IPS-18c (cell line): ENCODE results near the gene CDH13.

Experiments used
- H3K4me3 ChIP-seq: 2 replicates; pipeline ENCODE4 v1.7.0; 2013; ENCODE audit warnings: low read depth, mild to moderate bottlenecking, low read length, moderate library complexity; ENCODE audit not compliant: insufficient read depth
- H3K9me3 ChIP-seq: one replicate; pipeline ENCODE4 v1.6.1; 2013; ENCODE audit warnings: mild to moderate bottlenecking, low read length, moderate library complexity; ENCODE audit not compliant: control insufficient read depth, insufficient read depth

Gene CDH13

GRCh38 chr16:82660075-82660645 lies 33.4 kb downstream of the CDH13 start:
- H3K4me3 ChIP-seq = no peak overlapping the region

GRCh38 chr16:82660966-82661365 lies 34.2 kb downstream of the CDH13 start:
- Histone ChIP-seq H3K9me3 (no peaks in the 10 kb centered on the region), H3K4me3 (no peak overlapping the region)

More at GRCh38 chr16:82660075-82660645, 33.4 kb downstream of the CDH13 start:
- no peaks in the 10 kb centered on the region for H3K9me3 ChIP-seq

- Histone ChIP-seq H3K9me3 (no peaks in the 10 kb centered on the region), H3K4me3 (no peak overlapping the region)
These were observed 37.4 kb downstream of the CDH13 start for GRCh38 chr16:82664181-82664580.

- Histone ChIP-seq H3K9me3 (no peaks in the 10 kb centered on the region), H3K4me3 (no peak overlapping the region)
These were observed 38.3 kb downstream of the CDH13 start for GRCh38 chr16:82665025-82665424.

- Histone ChIP-seq H3K9me3 (no peaks in the 10 kb centered on the region), H3K4me3 (no peak overlapping the region)
These were observed 40.7 kb downstream of the CDH13 start for GRCh38 chr16:82667437-82667836.

- no peak overlapping the region for H3K4me3 ChIP-seq
- no peaks in the 10 kb centered on the region for H3K9me3 ChIP-seq
These were observed 41.3 kb downstream of the CDH13 start for GRCh38 chr16:82668094-82668493.

- no peaks in the 10 kb centered on the region for H3K9me3 ChIP-seq
- H3K4me3 ChIP-seq = no peak overlapping the region
These were observed 45.0 kb downstream of the CDH13 start for GRCh38 chr16:82671741-82672140.

- H3K4me3 ChIP-seq = no peak overlapping the region
- H3K9me3 ChIP-seq = no peaks in the 10 kb centered on the region
These were observed 45.9 kb downstream of the CDH13 start for GRCh38 chr16:82672676-82673075.

- no peaks in the 10 kb centered on the region for H3K9me3 ChIP-seq
- H3K4me3 ChIP-seq = no peak overlapping the region
These were observed 48.5 kb downstream of the CDH13 start for GRCh38 chr16:82675300-82675699.

- no peak overlapping the region for H3K4me3 ChIP-seq
- no peaks in the 10 kb centered on the region for H3K9me3 ChIP-seq
These were observed 54.8 kb downstream of the CDH13 start for GRCh38 chr16:82681592-82681991.

GRCh38 chr16:82682767-82683166 lies 56.0 kb downstream of the CDH13 start:
- no peaks in the 10 kb centered on the region for H3K9me3 ChIP-seq
- no peak overlapping the region for H3K4me3 ChIP-seq

- Histone ChIP-seq H3K4me3 (no peak overlapping the region), H3K9me3 (no peaks in the 10 kb centered on the region)
These were observed 57.5 kb downstream of the CDH13 start for GRCh38 chr16:82684256-82684655.

- no peaks in the 10 kb centered on the region for H3K9me3 ChIP-seq
- H3K4me3 ChIP-seq = no peak overlapping the region
These were observed 58.8 kb downstream of the CDH13 start for GRCh38 chr16:82685526-82685925.

GRCh38 chr16:82694239-82694874 lies 67.6 kb downstream of the CDH13 start:
- H3K4me3 ChIP-seq = no peak overlapping the region
- no peaks in the 10 kb centered on the region for H3K9me3 ChIP-seq

GRCh38 chr16:82695806-82696205 lies 69.0 kb downstream of the CDH13 start:
- no peak overlapping the region for H3K4me3 ChIP-seq
- no peaks in the 10 kb centered on the region for H3K9me3 ChIP-seq

GRCh38 chr16:82699260-82699659 lies 72.5 kb downstream of the CDH13 start:
- no peak overlapping the region for H3K4me3 ChIP-seq
- no peaks in the 10 kb centered on the region for H3K9me3 ChIP-seq

- H3K9me3 ChIP-seq = no peaks in the 10 kb centered on the region
- no peak overlapping the region for H3K4me3 ChIP-seq
These were observed 73.1 kb downstream of the CDH13 start for GRCh38 chr16:82699711-82700495.

- H3K4me3 ChIP-seq = no peak overlapping the region
- no peaks in the 10 kb centered on the region for H3K9me3 ChIP-seq
These were observed 73.9 kb downstream of the CDH13 start for GRCh38 chr16:82700541-82701235.
